Neuronal stem cell (in vitro differentiated cells): Measurements from ENCODE around the gene GMDS.

Experiments used
- DNase-seq: peaks from one replicate; pipeline ENCODE4 v3.0.0-alpha.2; 2013; ENCODE audit warnings: low spot score
- H2AFZ ChIP-seq: one replicate; pipeline ENCODE4 v1.6.1; 2013; ENCODE audit warnings: mild to moderate bottlenecking, low read length, inconsistent platforms
- H2AK5ac ChIP-seq: 2 replicates; pipeline ENCODE4 v1.6.1; 2013; ENCODE audit warnings: low read depth, mild to moderate bottlenecking, inconsistent platforms, low read length, moderate library complexity, mixed read lengths
- H2BK120ac ChIP-seq: 2 replicates; pipeline ENCODE4 v1.6.1; 2013; ENCODE audit warnings: low read depth, mild to moderate bottlenecking, inconsistent platforms, low read length, moderate library complexity, mixed read lengths
- H2BK12ac ChIP-seq: one replicate; pipeline ENCODE4 v1.6.1; 2013; ENCODE audit warnings: low read length, inconsistent platforms
- H2BK15ac ChIP-seq: 2 replicates; pipeline ENCODE4 v1.6.1; 2013; ENCODE audit warnings: mild to moderate bottlenecking, low read length, inconsistent platforms, mixed read lengths
- H2BK5ac ChIP-seq: one replicate; pipeline ENCODE4 v1.6.1; 2013; ENCODE audit warnings: inconsistent platforms, mild to moderate bottlenecking, low read length, moderate library complexity
- H3K14ac ChIP-seq: one replicate; pipeline ENCODE4 v1.6.1; 2013; ENCODE audit warnings: low read length, inconsistent platforms
- H3K18ac ChIP-seq: 2 replicates; pipeline ENCODE4 v1.6.1; 2013; ENCODE audit warnings: low read length, inconsistent platforms
- H3K23ac ChIP-seq: 2 replicates; pipeline ENCODE4 v1.6.1; 2013; ENCODE audit warnings: low read depth, mild to moderate bottlenecking, mixed read lengths, low read length, inconsistent platforms; ENCODE audit not compliant: poor library complexity
- H3K27ac ChIP-seq: replicated peaks from 3 replicates; pipeline ENCODE4 v1.5.1; 2013; ENCODE audit warnings: low read length, inconsistent platforms
- H3K27me3 ChIP-seq, 3 experiments: 2 replicates each; pipeline ENCODE4 v1.6.1; 2013; ENCODE audit warnings: low read length in 3 of 3, mild to moderate bottlenecking in 2 of 3, inconsistent platforms in 1 of 3, low read depth in 1 of 3, mixed read lengths in 1 of 3, moderate library complexity in 1 of 3; ENCODE audit not compliant: control insufficient read depth in 3 of 3, insufficient read depth in 3 of 3
- H3K36me3 ChIP-seq, 2 donors: replicated peaks in 1 of 2; 2 replicates each; pipeline ENCODE4 v1.6.1; 2013; ENCODE audit warnings: low read length in 2 of 2; ENCODE audit not compliant: control insufficient read depth in 2 of 2, insufficient read depth in 2 of 2
- H3K4ac ChIP-seq: 2 replicates; pipeline ENCODE4 v1.6.1; 2013; ENCODE audit warnings: inconsistent platforms, mild to moderate bottlenecking, low read length, moderate library complexity
- H3K4me1 ChIP-seq, 2 donors: 1 replicate in 1 of 2; 2 replicates in 1 of 2; pipeline ENCODE4 v1.6.1; 2013; ENCODE audit warnings: low read length in 2 of 2, low read depth in 1 of 2; ENCODE audit not compliant: control insufficient read depth in 2 of 2, insufficient read depth in 1 of 2
- H3K4me2 ChIP-seq: one replicate; pipeline ENCODE4 v1.6.1; 2013; ENCODE audit warnings: mild to moderate bottlenecking, low read length, inconsistent platforms; ENCODE audit not compliant: insufficient read depth, poor library complexity, severe bottlenecking
- H3K4me3 ChIP-seq, 2 donors: 2 replicates each; pipeline ENCODE4 v1.5.1; 2013; ENCODE audit warnings: low read length in 2 of 2, mild to moderate bottlenecking in 2 of 2, inconsistent platforms in 1 of 2, moderate library complexity in 1 of 2
- H3K79me1 ChIP-seq: one replicate; pipeline ENCODE4 v1.6.1; 2013; ENCODE audit warnings: low read depth, mild to moderate bottlenecking, inconsistent platforms, low read length, moderate library complexity
- H3K9ac ChIP-seq: one replicate; pipeline ENCODE4 v1.6.1; 2013; ENCODE audit warnings: mild to moderate bottlenecking, low read depth, low read length, inconsistent platforms; ENCODE audit not compliant: poor library complexity
- H3K9me3 ChIP-seq, 2 donors: replicated peaks in 1 of 2; 2 replicates each; pipeline versions ENCODE3 to v1.6.1; 2013; ENCODE audit warnings: low read length in 2 of 2, mild to moderate bottlenecking in 2 of 2, inconsistent platforms in 1 of 2, low read depth in 1 of 2, mixed read lengths in 1 of 2, moderate library complexity in 1 of 2; ENCODE audit not compliant: control insufficient read depth in 2 of 2, insufficient read depth in 1 of 2
- H4K8ac ChIP-seq: one replicate; pipeline ENCODE4 v1.6.1; 2013; ENCODE audit warnings: low read depth, mild to moderate bottlenecking, inconsistent platforms, low read length, moderate library complexity
- H4K91ac ChIP-seq: one replicate; pipeline ENCODE4 v1.6.1; 2013; ENCODE audit warnings: low read length, low read depth, mild to moderate bottlenecking, inconsistent platforms; ENCODE audit not compliant: poor library complexity
- WGBS, 2 donors: extraction: QIAGEN DNeasy Blood & Tissue Kit; methylation state at CpG; one replicate each; pipeline ENCODE4 v1.1.7; 2013; ENCODE audit warnings: missing lambda C conversion rate in 2 of 2, mixed read lengths in 1 of 2; ENCODE audit not compliant: insufficient read length in 2 of 2, insufficient replicate concordance in 1 of 2; ENCODE audit errors: extremely low coverage in 2 of 2; 5-methylcytosine and 5-hydroxymethylcytosine counted together

The GMDS gene

DNA sequence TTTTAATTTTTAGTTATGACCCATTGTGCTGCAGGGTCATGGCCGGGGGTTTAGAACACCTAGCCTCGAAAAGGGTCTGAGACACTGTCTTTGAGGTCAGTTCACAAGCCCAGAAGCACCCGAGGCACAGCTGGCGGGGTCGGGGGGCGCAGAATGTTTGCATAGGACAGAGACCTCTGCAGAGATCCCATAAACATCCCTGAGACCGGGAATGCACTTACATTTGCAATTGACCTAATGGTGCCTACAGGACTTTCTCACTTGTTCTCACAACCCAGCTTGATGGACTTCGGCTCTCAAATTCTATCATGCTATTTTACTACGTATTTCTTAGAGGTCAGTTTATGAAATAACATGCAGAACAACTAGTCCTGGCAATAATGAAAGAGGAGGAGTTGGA, 669.2 kb downstream of the GMDS start:
- no peak overlapping the region for H2BK120ac ChIP-seq
- no peaks in the 10 kb centered on the region for H3K36me3 ChIP-seq
- H3K9me3 ChIP-seq, result peaks cover 0 to 2% of the 10 kb centered on the region in 2 donors
- no peak overlapping the region for H3K9ac ChIP-seq
- H3K18ac ChIP-seq, result no peak overlapping the region
- no CpG with 5 or more reads among the region's 9 CpGs for WGBS, 2 donors
- DNase-seq, result no peak
- peaks cover 0 to 14% (median 0%) of the 10 kb centered on the region in 3 experiments for H3K27me3 ChIP-seq
- peaks cover 3 to 7% of the 10 kb centered on the region in 2 donors for H3K4me1 ChIP-seq
- no peak overlapping the region for H2AK5ac ChIP-seq
- no peak overlapping the region for H2BK12ac ChIP-seq
- no peak overlapping the region for H3K23ac ChIP-seq
- H4K91ac ChIP-seq, result no peak overlapping the region
- no peak overlapping the region for H2BK5ac ChIP-seq
- no peak overlapping the region for H3K4me2 ChIP-seq
- H3K4ac ChIP-seq, result no peak overlapping the region
- no peaks in the 10 kb centered on the region for H3K79me1 ChIP-seq
- H2AFZ ChIP-seq, result peak overlapping the region; percentile 80
- no peak overlapping the region for H3K4me3 ChIP-seq
- H4K8ac ChIP-seq, result no peak overlapping the region
- no peak overlapping the region for H2BK15ac ChIP-seq
- H3K27ac ChIP-seq, result no peak overlapping the region
- H3K14ac ChIP-seq, result no peak overlapping the region

DNA sequence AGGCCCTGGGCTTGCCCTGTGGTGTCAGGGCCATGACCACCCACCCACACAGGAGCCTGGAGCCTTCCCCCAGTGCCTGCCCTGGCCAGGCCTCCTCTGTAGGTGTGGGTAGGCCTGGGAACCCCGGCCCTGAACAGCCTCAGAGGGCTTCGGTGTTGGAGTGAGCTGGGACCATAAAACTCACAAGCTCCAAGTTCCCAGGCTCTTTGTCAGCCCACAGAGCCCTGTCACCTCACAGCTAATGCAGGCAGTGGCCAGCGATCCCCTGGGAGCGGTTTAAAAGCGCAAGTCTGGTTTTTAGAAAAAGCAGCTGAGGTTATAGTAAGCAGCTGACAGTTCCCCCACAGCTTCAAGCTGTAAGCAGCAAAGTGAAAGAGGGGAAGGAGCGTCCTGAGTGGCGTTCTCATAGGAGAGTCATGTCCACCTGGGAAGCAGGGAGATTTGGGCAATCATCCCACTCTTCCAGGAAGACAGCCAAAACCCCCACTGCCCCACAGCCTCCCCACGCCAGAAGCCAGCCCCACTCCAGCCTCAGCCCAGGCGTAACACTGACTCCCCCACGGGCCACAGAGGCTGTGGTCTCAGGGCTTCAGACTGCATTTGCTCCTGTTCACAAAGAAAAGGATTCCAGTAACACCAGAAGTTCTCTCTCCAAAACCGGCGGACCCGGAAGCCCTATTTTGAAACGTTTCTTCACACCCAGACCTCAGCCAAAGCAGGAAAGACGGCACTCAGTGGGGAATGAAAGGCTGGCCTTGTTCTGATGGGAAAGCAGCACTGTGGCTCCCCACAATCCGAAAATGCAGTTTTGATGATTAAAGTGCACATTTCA, 670.0 kb downstream of the GMDS start:
- Histone ChIP-seq H2AK5ac (no peak overlapping the region), H2BK15ac (no peak overlapping the region), H3K36me3 (no peaks in the 10 kb centered on the region), H3K4ac (no peak overlapping the region), H4K91ac (no peak overlapping the region), H3K27me3 (peaks cover 0 to 14% (median 0%) of the 10 kb centered on the region in 3 experiments), H3K4me2 (no peak overlapping the region), H4K8ac (no peak overlapping the region), H3K9ac (no peak overlapping the region), H3K18ac (peak overlapping the region; percentile 45), H3K9me3 (peaks cover 0 to 2% of the 10 kb centered on the region in 2 donors), H2BK120ac (no peak overlapping the region), H2AFZ (peak overlapping the region; percentile 80), H2BK12ac (no peak overlapping the region), H3K27ac (no peak overlapping the region), H3K23ac (no peak overlapping the region), H3K4me1 (peaks cover 3 to 7% of the 10 kb centered on the region in 2 donors), H3K14ac (no peak overlapping the region), H3K4me3 (no peak overlapping the region), H2BK5ac (no peak overlapping the region), H3K79me1 (no peaks in the 10 kb centered on the region)
- WGBS, 2 donors, result no CpG with 5 or more reads among the region's 16 CpGs
- DNase-seq, result no peak

DNA sequence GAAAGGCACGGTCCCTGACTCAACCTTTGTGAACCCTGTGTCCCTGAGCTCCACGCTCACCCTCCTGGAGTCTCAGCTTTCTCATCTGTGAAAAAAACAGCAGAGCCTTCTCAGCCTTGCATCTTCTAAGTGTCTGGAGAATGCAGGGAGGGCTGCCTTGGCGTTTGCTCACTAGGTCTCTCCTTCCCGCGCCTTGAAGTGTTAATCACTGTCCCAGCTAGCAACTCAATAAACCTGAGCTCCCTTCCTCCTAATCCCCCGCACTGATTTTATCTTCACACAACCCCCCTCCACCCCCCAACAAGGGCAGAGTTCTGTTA, 670.6 kb downstream of the GMDS start:
- no peak overlapping the region for H3K27ac ChIP-seq
- H4K91ac ChIP-seq, result no peak overlapping the region
- H3K27me3 ChIP-seq, result peaks cover 0 to 14% (median 0%) of the 10 kb centered on the region in 3 experiments
- H2BK15ac ChIP-seq, result no peak overlapping the region
- H3K79me1 ChIP-seq, result no peaks in the 10 kb centered on the region
- no peaks in the 10 kb centered on the region for H3K36me3 ChIP-seq
- H3K4me2 ChIP-seq, result no peak overlapping the region
- no peak overlapping the region for H2BK5ac ChIP-seq
- no CpG with 5 or more reads among the region's 6 CpGs for WGBS, 2 donors
- no peak overlapping the region for H3K4me3 ChIP-seq
- H3K14ac ChIP-seq, result no peak overlapping the region
- H2BK12ac ChIP-seq, result no peak overlapping the region
- H3K23ac ChIP-seq, result no peak overlapping the region
- H3K4ac ChIP-seq, result no peak overlapping the region
- H2AK5ac ChIP-seq, result no peak overlapping the region
- H4K8ac ChIP-seq, result no peak overlapping the region
- H3K18ac ChIP-seq, result no peak overlapping the region
- peaks cover 3 to 7% of the 10 kb centered on the region in 2 donors for H3K4me1 ChIP-seq
- H3K9me3 ChIP-seq, result peaks cover 0 to 2% of the 10 kb centered on the region in 2 donors
- H3K9ac ChIP-seq, result no peak overlapping the region
- no peak overlapping the region for H2BK120ac ChIP-seq
- DNase-seq, result no peak
- peak overlapping the region; percentile 80 for H2AFZ ChIP-seq

DNA sequence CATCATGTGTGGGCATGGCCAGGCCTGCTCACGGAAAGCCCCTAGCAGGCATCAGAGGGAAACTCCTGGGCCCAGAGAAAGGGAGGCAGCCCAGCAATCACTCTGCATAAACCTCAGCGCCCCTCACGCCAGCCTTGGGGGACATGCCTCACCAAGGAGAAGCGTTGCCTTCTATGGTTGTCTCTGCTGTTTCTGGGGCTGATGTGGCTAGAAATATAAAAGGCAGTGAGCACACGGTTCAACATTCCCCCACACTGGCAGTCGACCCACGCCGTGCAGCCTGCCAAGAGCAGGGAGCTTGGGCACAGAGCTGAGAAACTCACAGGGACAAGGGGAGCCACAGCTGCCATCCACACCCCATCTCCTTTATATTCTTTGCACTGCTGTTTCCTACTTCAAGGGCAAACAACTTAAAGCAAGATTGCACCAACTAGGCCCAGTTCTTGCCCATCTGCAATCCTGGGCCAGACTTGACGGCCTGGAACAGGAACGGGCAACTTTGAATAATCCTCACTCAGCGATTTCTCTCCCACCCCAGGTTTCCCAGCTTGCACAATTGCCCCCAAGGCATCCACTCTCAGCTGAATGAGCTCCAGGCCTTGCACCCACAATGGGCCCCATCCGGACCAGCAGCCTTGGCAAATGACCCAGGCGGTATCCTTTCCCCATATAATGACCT, 671.2 kb downstream of the GMDS start:
- H3K9me3 ChIP-seq, result peaks cover 0 to 2% of the 10 kb centered on the region in 2 donors
- peak overlapping the region; percentile 63 for H3K18ac ChIP-seq
- H3K4ac ChIP-seq, result no peak overlapping the region
- no peak overlapping the region for H2BK5ac ChIP-seq
- peak overlapping the region; percentile 48 for H3K14ac ChIP-seq
- H4K8ac ChIP-seq, result no peak overlapping the region
- no peak overlapping the region for H2BK12ac ChIP-seq
- H3K4me2 ChIP-seq, result no peak overlapping the region
- no peak for DNase-seq
- no peak overlapping the region for H3K9ac ChIP-seq
- H2AFZ ChIP-seq, result peak overlapping the region; percentile 15
- H2BK120ac ChIP-seq, result no peak overlapping the region
- peaks cover 0 to 14% (median 0%) of the 10 kb centered on the region in 3 experiments for H3K27me3 ChIP-seq
- no peak overlapping the region for H2AK5ac ChIP-seq
- H3K36me3 ChIP-seq, result no peaks in the 10 kb centered on the region
- no peak overlapping the region for H3K4me3 ChIP-seq
- no peak overlapping the region for H2BK15ac ChIP-seq
- no peak overlapping the region for H3K23ac ChIP-seq
- H4K91ac ChIP-seq, result no peak overlapping the region
- H3K4me1 ChIP-seq, result peaks cover 3 to 7% of the 10 kb centered on the region in 2 donors
- no peak overlapping the region for H3K27ac ChIP-seq
- WGBS, 2 donors, result no CpG with 5 or more reads among the region's 13 CpGs
- H3K79me1 ChIP-seq, result no peaks in the 10 kb centered on the region
